ENCODE results near the gene ARFGEF2.

The ARFGEF2 gene

DNA sequence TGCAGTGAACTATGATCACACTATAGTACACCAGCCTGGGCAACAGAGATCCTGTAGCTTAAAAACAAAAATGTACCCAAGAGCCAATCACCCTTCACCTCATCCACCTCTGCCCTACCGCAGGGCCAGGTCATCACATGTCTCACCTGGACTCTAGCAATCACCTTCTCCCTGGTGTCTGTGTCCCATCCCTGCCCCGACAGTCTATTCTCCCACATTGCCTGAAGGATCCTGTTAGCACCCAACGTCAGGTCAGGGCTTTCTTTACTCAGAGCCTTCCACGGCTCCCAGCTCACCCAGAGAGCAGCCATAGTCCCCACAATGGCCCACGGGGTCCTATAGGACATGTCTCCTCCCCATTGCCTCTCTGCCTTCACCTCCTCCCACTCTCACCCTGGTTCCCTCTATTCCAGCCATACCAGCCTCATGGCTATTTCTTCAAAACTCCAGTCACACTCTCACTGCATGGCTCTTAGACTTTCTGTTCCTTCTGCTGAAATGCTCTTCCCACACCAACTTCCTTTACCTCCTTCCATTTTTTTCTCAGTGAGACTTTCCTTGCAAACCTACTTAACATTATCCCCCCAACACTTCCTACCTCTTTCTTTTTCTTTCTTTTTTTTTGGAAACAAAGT is 22.5 kb upstream of the ARFGEF2 start:
- no peak for DNase-seq (ENCODE audit: low read depth)
- no peak overlapping the region for H3K4me3 ChIP-seq (replicated peaks; ENCODE audit: low read depth, low read length)
- TF ChIP-seq, protein P1, sequence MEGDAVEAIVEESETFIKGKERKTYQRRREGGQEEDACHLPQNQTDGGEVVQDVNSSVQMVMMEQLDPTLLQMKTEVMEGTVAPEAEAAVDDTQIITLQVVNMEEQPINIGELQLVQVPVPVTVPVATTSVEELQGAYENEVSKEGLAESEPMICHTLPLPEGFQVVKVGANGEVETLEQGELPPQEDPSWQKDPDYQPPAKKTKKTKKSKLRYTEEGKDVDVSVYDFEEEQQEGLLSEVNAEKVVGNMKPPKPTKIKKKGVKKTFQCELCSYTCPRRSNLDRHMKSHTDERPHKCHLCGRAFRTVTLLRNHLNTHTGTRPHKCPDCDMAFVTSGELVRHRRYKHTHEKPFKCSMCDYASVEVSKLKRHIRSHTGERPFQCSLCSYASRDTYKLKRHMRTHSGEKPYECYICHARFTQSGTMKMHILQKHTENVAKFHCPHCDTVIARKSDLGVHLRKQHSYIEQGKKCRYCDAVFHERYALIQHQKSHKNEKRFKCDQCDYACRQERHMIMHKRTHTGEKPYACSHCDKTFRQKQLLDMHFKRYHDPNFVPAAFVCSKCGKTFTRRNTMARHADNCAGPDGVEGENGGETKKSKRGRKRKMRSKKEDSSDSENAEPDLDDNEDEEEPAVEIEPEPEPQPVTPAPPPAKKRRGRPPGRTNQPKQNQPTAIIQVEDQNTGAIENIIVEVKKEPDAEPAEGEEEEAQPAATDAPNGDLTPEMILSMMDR (IDR thresholded peaks at IDR 0.05; ENCODE audit: low read length, missing control alignments) = no peak

DNA sequence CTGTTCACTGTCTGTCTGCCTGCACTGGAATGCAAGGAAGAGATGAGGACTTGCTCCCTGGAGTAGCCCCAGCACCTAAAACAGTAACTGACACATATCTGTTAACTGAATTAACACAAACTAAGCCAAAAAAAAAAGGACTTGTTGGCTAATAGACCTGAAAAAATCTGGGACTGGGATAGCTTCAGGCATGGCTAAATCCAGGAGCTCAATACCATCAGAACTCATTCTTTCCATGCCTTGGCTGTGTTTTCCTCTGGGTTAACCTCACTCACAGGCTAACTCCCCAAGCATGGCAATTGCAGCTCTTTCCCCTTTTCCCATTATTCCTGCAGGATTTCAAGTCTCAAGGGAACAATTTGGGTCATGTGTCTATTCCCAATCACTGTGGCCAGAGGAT is 21.6 kb upstream of the ARFGEF2 start:
- TF ChIP-seq, protein P1 (IDR thresholded peaks at IDR 0.05; ENCODE audit: low read length, missing control alignments) = no peak
- no peak overlapping the region for H3K4me3 ChIP-seq (replicated peaks; ENCODE audit: low read depth, low read length)
- DNase-seq (ENCODE audit: low read depth) = no peak

DNA sequence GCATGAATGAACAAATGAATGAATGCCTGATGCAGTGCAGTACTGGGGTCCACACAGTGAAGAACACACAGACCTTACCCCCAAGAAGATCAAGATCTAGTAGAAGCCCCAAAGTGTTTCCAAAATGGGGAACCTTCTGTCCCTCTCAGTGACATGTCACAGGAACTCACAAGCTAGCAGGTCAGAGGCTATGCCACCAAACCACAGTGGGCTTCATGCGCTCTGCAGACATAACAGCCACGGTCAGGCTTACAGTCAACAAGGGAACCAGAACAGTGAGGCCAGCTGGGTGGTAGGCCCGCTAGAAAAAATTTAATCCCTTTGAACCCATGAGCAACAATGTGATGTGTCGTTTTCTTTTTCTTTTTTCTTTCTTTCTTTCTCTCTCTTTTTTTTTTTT is 20.2 kb upstream of the ARFGEF2 start:
- no peak overlapping the region for H3K4me3 ChIP-seq (replicated peaks; ENCODE audit: low read depth, low read length)
- TF ChIP-seq, protein P1 (IDR thresholded peaks at IDR 0.05; ENCODE audit: low read length, missing control alignments) = no peak
- DNase-seq (ENCODE audit: low read depth) = no peak

DNA sequence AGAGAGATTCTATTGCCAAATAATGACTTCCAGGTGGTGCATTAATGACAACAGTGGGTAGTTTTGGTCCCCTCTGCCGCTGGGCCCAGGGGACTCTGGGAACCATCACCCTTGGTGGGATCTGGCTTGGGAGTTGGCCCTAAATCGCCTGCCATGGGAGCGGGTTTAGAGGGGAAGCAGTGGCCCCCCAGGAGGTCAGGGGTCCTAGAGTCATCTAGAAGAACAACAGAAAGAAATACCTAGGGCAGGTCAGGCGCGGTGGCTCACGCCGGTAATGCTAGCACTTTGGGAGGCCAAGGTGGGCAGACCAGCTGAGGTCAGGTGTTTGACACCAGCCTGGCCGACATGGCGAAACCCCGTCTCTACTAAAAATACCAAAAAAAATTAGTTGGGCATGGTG is 17.8 kb upstream of the ARFGEF2 start:
- TF ChIP-seq, protein P1 (IDR thresholded peaks at IDR 0.05; ENCODE audit: low read length, missing control alignments) = no peak
- no peak for DNase-seq (ENCODE audit: low read depth)

DNA sequence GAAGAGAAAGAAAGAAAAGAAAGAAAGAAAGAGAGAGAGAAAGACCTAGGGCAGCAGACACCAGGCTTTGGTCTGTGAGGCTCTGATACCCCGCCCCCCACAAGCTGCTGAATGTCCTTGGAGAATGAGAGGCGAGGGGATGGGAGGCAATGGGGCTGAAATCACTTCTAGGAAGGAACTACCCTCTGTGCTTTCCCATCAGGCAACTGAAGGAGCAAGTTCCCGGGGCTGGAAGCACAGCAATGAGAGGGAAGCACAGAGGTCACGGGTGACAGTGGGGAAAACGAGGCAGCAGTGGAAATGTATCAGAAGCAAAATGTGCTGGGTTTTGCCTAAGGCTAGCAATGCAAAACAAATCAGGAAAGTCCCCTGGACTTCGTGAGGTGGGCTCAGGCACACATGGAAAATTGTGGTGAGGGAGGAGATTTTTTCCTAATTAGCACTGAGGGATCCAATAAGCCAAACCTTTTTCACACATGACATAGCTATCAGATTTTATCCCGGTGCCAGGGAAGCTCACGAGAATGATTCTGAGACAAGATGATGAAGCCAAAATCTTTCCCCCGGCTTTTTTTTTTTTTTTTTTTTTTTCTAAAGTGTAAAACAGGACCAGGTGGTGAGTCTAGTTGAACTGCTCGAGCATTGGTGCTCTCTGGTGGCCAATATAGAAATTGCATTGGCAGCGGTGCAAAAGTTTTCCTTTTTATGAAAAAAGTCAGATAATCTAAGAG is 16.8 kb upstream of the ARFGEF2 start:
- DNase-seq (ENCODE audit: low read depth) = peak; percentile 79
- TF ChIP-seq, protein P1 (IDR thresholded peaks at IDR 0.05; ENCODE audit: low read length, missing control alignments) = peak; percentile 75
- no peak overlapping the region for H3K4me3 ChIP-seq (replicated peaks; ENCODE audit: low read depth, low read length)

More for the DNA sequence above, 17.8 kb upstream of the ARFGEF2 start:
- H3K4me3 ChIP-seq (replicated peaks; ENCODE audit: low read depth, low read length) = no peak overlapping the region

DNA sequence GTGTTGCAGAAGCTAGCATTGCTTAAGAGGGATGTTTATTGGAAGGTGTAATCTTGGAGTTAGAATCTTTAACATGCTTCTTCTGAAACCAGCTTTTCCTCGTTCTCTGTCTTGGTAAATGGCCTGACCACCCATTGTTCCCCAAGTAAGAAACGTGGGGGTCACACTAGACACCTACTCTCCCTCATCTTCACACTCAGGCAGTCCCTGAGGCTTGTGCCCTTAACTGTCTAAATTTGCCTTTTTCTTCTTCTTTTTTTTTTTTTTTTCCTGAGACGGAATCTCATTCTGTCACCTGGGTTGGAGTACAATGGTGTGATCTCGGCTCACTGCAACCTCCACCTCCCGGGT is 16.2 kb upstream of the ARFGEF2 start:
- no peak for DNase-seq (ENCODE audit: low read depth)
- TF ChIP-seq, protein P1 (IDR thresholded peaks at IDR 0.05; ENCODE audit: low read length, missing control alignments) = no peak

More for the DNA sequence above, 16.2 kb upstream of the ARFGEF2 start:
- H3K4me3 ChIP-seq (replicated peaks; ENCODE audit: low read depth, low read length) = no peak overlapping the region
